Fibroblast of mammary gland (primary cell): ENCODE data around the gene TNS3.

ENCODE experiments used
- DNase-seq: peaks from one replicate; pipeline ENCODE4 v3.0.0-alpha.2; 2010; ENCODE audit warnings: low read depth
- H3K4me3 ChIP-seq: 2 replicates; pipeline ENCODE4 v1.5.1; 2011; ENCODE audit warnings: low read depth, mild to moderate bottlenecking, low read length, moderate library complexity; ENCODE audit not compliant: control insufficient read depth
- TF ChIP-seq, protein P1 (sequence below): conservative IDR thresholded peaks from 2 replicates; pipeline ENCODE4 v1.5.1; 2011; ENCODE audit warnings: low read depth, low read length, inconsistent platforms; ENCODE audit not compliant: control insufficient read depth, insufficient read depth

The TNS3 gene

GRCh38 chr7:47511699-47512370 lies 70.1 kb downstream of the TNS3 start:
- TF ChIP-seq, protein P1, sequence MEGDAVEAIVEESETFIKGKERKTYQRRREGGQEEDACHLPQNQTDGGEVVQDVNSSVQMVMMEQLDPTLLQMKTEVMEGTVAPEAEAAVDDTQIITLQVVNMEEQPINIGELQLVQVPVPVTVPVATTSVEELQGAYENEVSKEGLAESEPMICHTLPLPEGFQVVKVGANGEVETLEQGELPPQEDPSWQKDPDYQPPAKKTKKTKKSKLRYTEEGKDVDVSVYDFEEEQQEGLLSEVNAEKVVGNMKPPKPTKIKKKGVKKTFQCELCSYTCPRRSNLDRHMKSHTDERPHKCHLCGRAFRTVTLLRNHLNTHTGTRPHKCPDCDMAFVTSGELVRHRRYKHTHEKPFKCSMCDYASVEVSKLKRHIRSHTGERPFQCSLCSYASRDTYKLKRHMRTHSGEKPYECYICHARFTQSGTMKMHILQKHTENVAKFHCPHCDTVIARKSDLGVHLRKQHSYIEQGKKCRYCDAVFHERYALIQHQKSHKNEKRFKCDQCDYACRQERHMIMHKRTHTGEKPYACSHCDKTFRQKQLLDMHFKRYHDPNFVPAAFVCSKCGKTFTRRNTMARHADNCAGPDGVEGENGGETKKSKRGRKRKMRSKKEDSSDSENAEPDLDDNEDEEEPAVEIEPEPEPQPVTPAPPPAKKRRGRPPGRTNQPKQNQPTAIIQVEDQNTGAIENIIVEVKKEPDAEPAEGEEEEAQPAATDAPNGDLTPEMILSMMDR = no peak
- H3K4me3 ChIP-seq = no peak overlapping the region
- no peak for DNase-seq

DNA sequence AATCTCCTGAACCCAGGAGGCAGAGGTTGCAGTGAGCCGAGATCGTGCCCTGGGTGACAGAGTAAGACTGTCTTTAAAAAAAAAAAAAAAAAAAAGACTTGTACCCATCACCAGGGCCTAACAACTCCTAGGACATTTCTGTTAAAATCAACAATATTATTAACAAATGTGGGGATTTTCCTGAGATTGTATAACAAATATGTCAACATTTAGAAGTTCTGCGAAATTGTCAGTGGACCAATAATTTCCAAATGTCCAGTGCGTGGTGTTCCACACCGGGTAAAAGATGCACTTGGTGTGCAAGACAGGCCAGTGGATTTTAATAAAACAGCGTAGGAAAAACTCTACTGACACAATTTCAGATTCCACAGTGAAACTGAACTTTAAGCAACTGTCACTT lies 71.1 kb downstream of the TNS3 start:
- H3K4me3 ChIP-seq = no peak overlapping the region
- TF ChIP-seq, protein P1 = no peak
- DNase-seq = no peak

GRCh38 chr7:47510192-47510591 lies 71.7 kb downstream of the TNS3 start:
- TF ChIP-seq, protein P1 = no peak
- H3K4me3 ChIP-seq = no peak overlapping the region
- DNase-seq = no peak

DNA sequence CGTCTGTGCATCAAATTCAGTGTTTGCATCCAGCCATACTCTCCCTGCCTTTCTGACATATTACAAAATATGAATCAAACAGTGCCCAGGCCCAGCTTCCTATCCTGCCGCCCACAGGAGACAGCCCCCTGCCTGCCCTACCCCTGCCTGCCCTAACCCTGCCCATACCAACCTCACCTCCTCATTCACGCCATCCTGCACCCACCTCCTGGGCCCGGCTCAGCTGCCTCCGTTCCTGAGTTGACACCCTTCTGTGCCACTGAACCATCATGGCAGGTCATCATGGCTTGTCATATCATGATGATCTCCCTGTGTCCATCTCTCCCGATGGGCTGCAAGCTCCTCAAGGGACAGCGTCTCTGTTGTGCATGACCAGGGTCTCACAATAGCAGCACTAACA lies 72.3 kb downstream of the TNS3 start:
- TF ChIP-seq, protein P1 = no peak
- DNase-seq = no peak
- no peak overlapping the region for H3K4me3 ChIP-seq

GRCh38 chr7:47508389-47509380 lies 73.2 kb downstream of the TNS3 start:
- H3K4me3 ChIP-seq = no peak overlapping the region
- TF ChIP-seq, protein P1 = no peak
- peak; percentile 35 for DNase-seq

DNA sequence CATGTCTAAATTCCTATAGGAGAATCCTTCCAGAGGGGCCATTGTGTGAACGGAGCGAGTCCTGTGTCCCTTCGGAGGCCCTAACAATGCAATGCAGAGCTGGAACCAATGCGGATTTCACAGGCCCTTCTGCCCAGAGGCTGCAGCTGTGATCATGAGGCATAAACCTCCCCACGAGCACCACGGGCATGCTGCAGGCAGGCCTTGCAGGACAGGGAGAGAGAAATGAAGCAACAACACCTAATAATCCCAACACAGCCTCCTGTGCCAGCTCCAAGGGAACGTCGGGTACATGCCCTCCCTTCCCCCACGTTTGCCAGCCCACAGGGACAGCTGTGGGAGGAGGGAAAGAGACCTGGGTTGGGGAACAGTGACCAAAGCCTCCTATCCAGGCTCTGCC lies 74.4 kb downstream of the TNS3 start:
- H3K4me3 ChIP-seq = no peak overlapping the region
- DNase-seq = no peak
- TF ChIP-seq, protein P1 = no peak
